Fibroblast of mammary gland (primary cell): ENCODE results near the gene IL18R1.

Source experiments
- DNase-seq: peaks from one replicate; pipeline ENCODE4 v3.0.0-alpha.2; 2010; ENCODE audit warnings: low read depth
- H3K4me3 ChIP-seq: 2 replicates; pipeline ENCODE4 v1.5.1; 2011; ENCODE audit warnings: low read depth, mild to moderate bottlenecking, low read length, moderate library complexity; ENCODE audit not compliant: control insufficient read depth
- CTCF ChIP-seq: conservative IDR thresholded peaks from 2 replicates; pipeline ENCODE4 v1.5.1; 2011; ENCODE audit warnings: low read depth, low read length, inconsistent platforms; ENCODE audit not compliant: control insufficient read depth, insufficient read depth

IL18R1 gene

GRCh38 chr2:102418421-102418961 is 62.9 kb downstream of the IL18R1 start:
- TF ChIP-seq CTCF: no peak
- DNase-seq: no peak
- H3K4me3 ChIP-seq: no peak overlapping the region

- H3K4me3 ChIP-seq: no peak overlapping the region
- DNase-seq: no peak
- TF ChIP-seq CTCF: no peak
These were observed 64.7 kb downstream of the IL18R1 start for GRCh38 chr2:102420290-102420689.

GRCh38 chr2:102421890-102422759 is 66.5 kb downstream of the IL18R1 start:
- DNase-seq: no peak
- H3K4me3 ChIP-seq: no peak overlapping the region
- no peak for TF ChIP-seq CTCF

- TF ChIP-seq CTCF: no peak
- H3K4me3 ChIP-seq: no peak within 1 kb of the TSS
- no peak for DNase-seq
These were observed 67.3 kb downstream of the IL18R1 start, which contains the start of gene IL18RAP for GRCh38 chr2:102422910-102423309. Gene IL18RAP, plus strand, starts transcription at chr2:102423160. Its CDS starts 118 bp downstream, at chr2:102423278.

GRCh38 chr2:102423368-102423767 is 67.8 kb downstream of the IL18R1 start:
- TF ChIP-seq CTCF: no peak
- no peak for DNase-seq
- H3K4me3 ChIP-seq: no peak overlapping the region

GRCh38 chr2:102424754-102425153 is 69.2 kb downstream of the IL18R1 start:
- DNase-seq: no peak
- no peak overlapping the region for H3K4me3 ChIP-seq
- no peak for TF ChIP-seq CTCF
